SK-N-MC (cell line): ENCODE results near the gene GTF2H3.

Experiments
- EZH2 ChIP-seq: fragments of 200-600 bp; sonication (generic); IDR thresholded peaks from one replicate; pipeline ENCODE4 v1.6.1; 2017; ENCODE audit warnings: antibody characterized with exemption
- FOXP2 ChIP-seq: optimal IDR thresholded peaks from 2 replicates; pipeline ENCODE3; 2011; ENCODE audit warnings: mild to moderate bottlenecking, moderate library complexity; ENCODE audit not compliant: insufficient read depth; ENCODE audit errors: extremely low read length, control extremely low read depth
- POLR2AphosphoS5 ChIP-seq: IDR thresholded peaks from 2 replicates; pipeline ENCODE4 v1.6.1; 2012; ENCODE audit warnings: mild to moderate bottlenecking, low read depth, low read length, borderline replicate concordance

DNA sequence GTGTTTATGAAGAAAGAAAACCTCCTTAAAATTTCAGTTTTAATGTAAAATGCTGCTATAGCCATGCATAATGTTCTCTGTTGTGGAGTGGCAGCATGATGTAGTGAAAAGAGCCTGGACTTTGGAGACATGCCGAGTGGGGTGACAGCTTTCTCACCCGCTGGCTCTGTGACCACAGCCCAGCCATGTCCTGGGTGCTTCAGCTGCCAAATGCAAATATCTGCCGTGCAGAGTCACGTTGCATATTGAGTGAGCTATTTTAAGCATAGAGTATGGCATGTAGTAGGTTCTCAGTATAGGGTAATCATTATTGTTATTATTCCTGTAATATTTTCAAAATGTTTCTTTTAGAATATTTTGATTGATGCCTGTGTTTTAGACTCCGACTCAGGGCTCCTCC is 21.8 kb downstream of the GTF2H3 start:
- no peak for TF ChIP-seq POLR2AphosphoS5
- no peak for TF ChIP-seq EZH2
- TF ChIP-seq FOXP2, result no peak
